GM12872 (cell line): ENCODE measurements around the gene ERAP2.

ENCODE experiments used
- TF ChIP-seq, protein P1 (sequence below): IDR thresholded peaks from 3 replicates; pipeline ENCODE4 v1.5.1; 2011; ENCODE audit warnings: low read depth, mild to moderate bottlenecking, low read length, moderate library complexity; ENCODE audit not compliant: insufficient read depth

Gene ERAP2

GRCh38 chr5:96936431-96937320, 60.4 kb downstream of the ERAP2 start:
- TF ChIP-seq, protein P1, sequence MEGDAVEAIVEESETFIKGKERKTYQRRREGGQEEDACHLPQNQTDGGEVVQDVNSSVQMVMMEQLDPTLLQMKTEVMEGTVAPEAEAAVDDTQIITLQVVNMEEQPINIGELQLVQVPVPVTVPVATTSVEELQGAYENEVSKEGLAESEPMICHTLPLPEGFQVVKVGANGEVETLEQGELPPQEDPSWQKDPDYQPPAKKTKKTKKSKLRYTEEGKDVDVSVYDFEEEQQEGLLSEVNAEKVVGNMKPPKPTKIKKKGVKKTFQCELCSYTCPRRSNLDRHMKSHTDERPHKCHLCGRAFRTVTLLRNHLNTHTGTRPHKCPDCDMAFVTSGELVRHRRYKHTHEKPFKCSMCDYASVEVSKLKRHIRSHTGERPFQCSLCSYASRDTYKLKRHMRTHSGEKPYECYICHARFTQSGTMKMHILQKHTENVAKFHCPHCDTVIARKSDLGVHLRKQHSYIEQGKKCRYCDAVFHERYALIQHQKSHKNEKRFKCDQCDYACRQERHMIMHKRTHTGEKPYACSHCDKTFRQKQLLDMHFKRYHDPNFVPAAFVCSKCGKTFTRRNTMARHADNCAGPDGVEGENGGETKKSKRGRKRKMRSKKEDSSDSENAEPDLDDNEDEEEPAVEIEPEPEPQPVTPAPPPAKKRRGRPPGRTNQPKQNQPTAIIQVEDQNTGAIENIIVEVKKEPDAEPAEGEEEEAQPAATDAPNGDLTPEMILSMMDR, result no peak

- TF ChIP-seq, protein P1, result no peak
These were observed 64.3 kb downstream of the ERAP2 start for GRCh38 chr5:96940586-96940985.

GRCh38 chr5:96941140-96941539, 64.8 kb downstream of the ERAP2 start:
- TF ChIP-seq, protein P1, result no peak

DNA sequence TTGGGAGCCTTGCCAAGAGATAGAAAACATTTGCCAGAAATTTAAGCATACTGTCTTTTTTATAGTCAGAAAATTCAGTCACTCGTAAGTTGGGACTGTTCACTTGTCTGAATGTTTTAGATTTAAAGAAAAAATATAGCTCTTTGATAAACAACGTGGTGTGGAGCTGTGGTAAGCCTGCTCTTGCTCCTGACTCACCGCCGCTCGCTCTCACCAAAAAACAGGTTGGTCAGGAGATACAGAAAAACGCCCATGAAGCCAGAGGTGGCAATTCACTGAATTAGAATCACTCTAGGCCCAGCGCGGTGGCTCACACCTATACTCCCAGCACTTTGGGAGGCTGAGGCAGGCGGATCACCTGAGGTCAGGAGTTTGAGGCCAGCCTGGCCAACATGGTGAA, 65.8 kb downstream of the ERAP2 start:
- TF ChIP-seq, protein P1, result no peak

DNA sequence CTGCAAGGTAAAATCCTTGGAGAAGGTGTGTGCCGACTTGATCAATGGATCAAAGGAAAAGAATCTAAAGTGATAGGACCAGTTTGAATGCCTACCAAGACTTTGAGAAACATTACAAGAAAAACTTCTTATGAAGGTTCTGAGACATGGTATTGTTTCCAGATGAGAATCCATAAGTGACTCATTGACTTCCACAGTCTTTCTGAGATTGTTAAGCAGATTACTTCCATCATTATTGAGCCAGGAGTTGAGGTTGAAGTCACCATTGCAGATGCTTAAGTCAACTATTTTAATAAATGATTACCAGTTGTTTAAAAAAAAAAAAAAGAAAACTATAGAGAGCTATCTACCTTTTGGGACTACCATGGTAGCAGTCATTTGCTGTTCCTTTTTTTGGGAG, 66.6 kb downstream of the ERAP2 start:
- TF ChIP-seq, protein P1, result no peak

- TF ChIP-seq, protein P1, result no peak
These were observed 67.5 kb downstream of the ERAP2 start for GRCh38 chr5:96943799-96944198.

- TF ChIP-seq, protein P1, result no peak
These were observed 69.0 kb downstream of the ERAP2 start for GRCh38 chr5:96945144-96945897.
